ENCODE measurements around the gene AUH. TPM values are rescaled to one million over a fixed set of nuclear protein-coding genes. Genes with fewer than 3 reads are reported as not detected.
"Not testable (repeated sequence)": the region's sequence is repeated elsewhere in the genome, so short reads cannot be mapped to it uniquely, and the experiment has no call there.

Gene AUH
- total and polyA plus RNA-seq, 8 donors, result 13.6 to 33.7 (median 23.0) TPM

GRCh38 chr9:91371894-91372293, 10.2 kb upstream of the AUH start:
- Histone ChIP-seq H3K36me3 (no peaks in the 10 kb centered on the region), H3K9me3 (no peaks in the 10 kb centered on the region), H3K4me1 (peaks cover 0 to 14% of the 10 kb centered on the region in 2 donors), H3K27ac (no peak overlapping the region), H3K27me3 (no peaks in the 10 kb centered on the region), H3K4me3 (no peak overlapping the region)
- no peak for ATAC-seq
- TF ChIP-seq CTCF (IDR thresholded peaks at IDR 0.05), result no peak
- intact Hi-C loops (cut with DNase I), result no loop called here
- no peak for DNase-seq

- ATAC-seq; H3K27me3 ChIP-seq; DNase-seq; H3K9me3 ChIP-seq; H3K27ac ChIP-seq; H3K36me3 ChIP-seq; H3K4me1 ChIP-seq; H3K4me3 ChIP-seq; intact Hi-C loops (cut with DNase I): not testable (repeated sequence)
These were observed 8.3 kb upstream of the AUH start for GRCh38 chr9:91370006-91370405.

GRCh38 chr9:91364702-91365101, 3.0 kb upstream of the AUH start:
- H3K4me3 ChIP-seq, result no peak overlapping the region
- H3K36me3 ChIP-seq, result no peaks in the 10 kb centered on the region
- intact Hi-C loops (cut with DNase I), result no loop called here
- H3K4me1 ChIP-seq, result peaks cover 11 to 23% of the 10 kb centered on the region in 2 donors
- H3K9me3 ChIP-seq, result no peaks in the 10 kb centered on the region
- ATAC-seq (no peak), DNase-seq (no peak)
- no peak overlapping the region for H3K27ac ChIP-seq
- no peak for TF ChIP-seq CTCF (IDR thresholded peaks at IDR 0.05)
- H3K27me3 ChIP-seq, result no peaks in the 10 kb centered on the region

GRCh38 chr9:91364005-91364404, 2.3 kb upstream of the AUH start:
- H3K9me3 ChIP-seq, result no peaks in the 10 kb centered on the region
- H3K36me3 ChIP-seq, result no peaks in the 10 kb centered on the region
- no peaks in the 10 kb centered on the region for H3K27me3 ChIP-seq
- no peak for ATAC-seq
- H3K27ac ChIP-seq, result no peak overlapping the region
- no peak overlapping the region for H3K4me3 ChIP-seq
- no peak for DNase-seq
- no peak for TF ChIP-seq CTCF (IDR thresholded peaks at IDR 0.05)
- intact Hi-C loops (cut with DNase I), result no loop called here
- peaks cover 11 to 30% of the 10 kb centered on the region in 2 donors for H3K4me1 ChIP-seq

GRCh38 chr9:91362051-91362611, 413 bp upstream of the AUH start:
- no peaks in the 10 kb centered on the region for H3K36me3 ChIP-seq
- H3K9me3 ChIP-seq, result no peaks in the 10 kb centered on the region
- peaks cover 11 to 31% of the 10 kb centered on the region in 2 donors for H3K4me1 ChIP-seq
- no peak for ATAC-seq
- no peak for TF ChIP-seq CTCF (IDR thresholded peaks at IDR 0.05)
- H3K27ac ChIP-seq, result peak overlapping the region; percentile 85 to 88
- no peak for DNase-seq
- H3K4me3 ChIP-seq, result peak overlapping the region in 1 of 2 donors; percentile 100
- no peaks in the 10 kb centered on the region for H3K27me3 ChIP-seq
- intact Hi-C loops (cut with DNase I), result no loop called here
